Measurements from ENCODE around the gene AFAP1L1. TPM values are rescaled to one million over a fixed set of nuclear protein-coding genes. Genes with fewer than 3 reads are reported as not detected.

AFAP1L1 gene
- total and polyA plus RNA-seq, 9 of the 15 experiments (the other 6 are each of a cell fraction or from before 2014, with no cell fraction given), result 0.01 to 0.12 (median 0.03) TPM; not detected in 4

DNA sequence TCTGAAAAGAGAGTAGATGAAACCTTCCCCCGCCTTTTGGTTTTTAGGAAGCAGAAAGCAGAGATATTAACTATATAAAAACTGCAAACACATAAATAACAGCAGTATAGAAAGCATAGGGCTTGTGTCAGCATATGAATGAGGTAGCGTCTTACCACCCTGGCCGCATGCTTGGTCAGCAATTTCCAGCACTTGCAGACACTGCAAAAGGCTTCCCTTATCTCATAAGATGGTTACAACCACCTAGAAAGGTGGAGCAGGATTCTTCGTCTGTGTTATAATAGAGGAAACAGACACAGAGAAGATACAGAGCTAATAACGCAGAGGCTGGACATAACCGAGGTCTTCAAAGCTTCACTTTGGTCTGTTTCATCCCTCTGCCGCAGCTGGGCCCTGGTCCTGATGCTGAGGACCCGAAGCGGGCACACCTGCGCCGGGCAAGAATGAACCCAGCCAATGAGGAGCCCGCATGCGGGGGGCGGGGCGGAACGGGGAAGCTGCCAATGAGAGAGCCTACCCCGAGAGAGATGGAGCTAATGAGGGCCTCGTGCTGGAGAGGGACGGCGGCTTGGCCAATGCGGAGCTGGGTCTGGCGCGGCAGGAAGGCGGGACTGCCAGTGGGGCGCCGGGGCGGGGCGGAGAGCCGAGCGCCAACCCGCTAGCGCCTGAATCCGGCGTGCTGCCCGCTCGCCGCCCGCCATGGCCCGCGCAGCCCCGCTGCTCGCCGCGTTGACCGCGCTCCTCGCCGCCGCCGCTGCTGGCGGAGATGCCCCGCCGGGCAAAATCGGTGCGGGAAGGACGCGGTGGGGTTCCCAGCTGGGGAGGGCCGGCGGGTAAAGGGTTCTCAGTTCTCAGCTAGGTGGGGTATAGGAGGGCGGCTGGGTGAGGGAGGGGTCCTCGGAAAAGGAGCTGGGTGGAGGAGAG is 86.0 kb downstream of the AFAP1L1 start, which contains the start of gene PCYOX1L (continued):
- TF ChIP-seq NCOR1 (IDR thresholded peaks at IDR 0.05), result no peak
- no peak for TF ChIP-seq MEF2A (IDR thresholded peaks at IDR 0.05; ENCODE audit: control insufficient read depth, low read depth, low read length)
- no peak for TF ChIP-seq ZNF551 (CRISPR knock-in tag; IDR thresholded peaks at IDR 0.05)
- TF ChIP-seq GMEB1 (CRISPR knock-in tag; IDR thresholded peaks at IDR 0.05), result no peak
- TF ChIP-seq ATF2 (CRISPR knock-in tag; IDR thresholded peaks at IDR 0.05), result no peak
- no peak for TF ChIP-seq ZMIZ1 (IDR thresholded peaks at IDR 0.05; ENCODE audit: low read depth in 2 of 2, low read length in 2 of 2)
- no peak for TF ChIP-seq DNMT1 (IDR thresholded peaks at IDR 0.05)
- TF ChIP-seq, protein P1, sequence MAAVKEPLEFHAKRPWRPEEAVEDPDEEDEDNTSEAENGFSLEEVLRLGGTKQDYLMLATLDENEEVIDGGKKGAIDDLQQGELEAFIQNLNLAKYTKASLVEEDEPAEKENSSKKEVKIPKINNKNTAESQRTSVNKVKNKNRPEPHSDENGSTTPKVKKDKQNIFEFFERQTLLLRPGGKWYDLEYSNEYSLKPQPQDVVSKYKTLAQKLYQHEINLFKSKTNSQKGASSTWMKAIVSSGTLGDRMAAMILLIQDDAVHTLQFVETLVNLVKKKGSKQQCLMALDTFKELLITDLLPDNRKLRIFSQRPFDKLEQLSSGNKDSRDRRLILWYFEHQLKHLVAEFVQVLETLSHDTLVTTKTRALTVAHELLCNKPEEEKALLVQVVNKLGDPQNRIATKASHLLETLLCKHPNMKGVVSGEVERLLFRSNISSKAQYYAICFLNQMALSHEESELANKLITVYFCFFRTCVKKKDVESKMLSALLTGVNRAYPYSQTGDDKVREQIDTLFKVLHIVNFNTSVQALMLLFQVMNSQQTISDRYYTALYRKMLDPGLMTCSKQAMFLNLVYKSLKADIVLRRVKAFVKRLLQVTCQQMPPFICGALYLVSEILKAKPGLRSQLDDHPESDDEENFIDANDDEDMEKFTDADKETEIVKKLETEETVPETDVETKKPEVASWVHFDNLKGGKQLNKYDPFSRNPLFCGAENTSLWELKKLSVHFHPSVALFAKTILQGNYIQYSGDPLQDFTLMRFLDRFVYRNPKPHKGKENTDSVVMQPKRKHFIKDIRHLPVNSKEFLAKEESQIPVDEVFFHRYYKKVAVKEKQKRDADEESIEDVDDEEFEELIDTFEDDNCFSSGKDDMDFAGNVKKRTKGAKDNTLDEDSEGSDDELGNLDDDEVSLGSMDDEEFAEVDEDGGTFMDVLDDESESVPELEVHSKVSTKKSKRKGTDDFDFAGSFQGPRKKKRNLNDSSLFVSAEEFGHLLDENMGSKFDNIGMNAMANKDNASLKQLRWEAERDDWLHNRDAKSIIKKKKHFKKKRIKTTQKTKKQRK (IDR thresholded peaks at IDR 0.05; ENCODE audit: borderline replicate concordance, low read depth, low read length), result no peak; the same call in 1 of the 2 replicates
- no peak for TF ChIP-seq TCF15 (CRISPR knock-in tag; IDR thresholded peaks at IDR 0.05)
- TF ChIP-seq CREM (IDR thresholded peaks at IDR 0.05; ENCODE audit: low read depth), result peak; percentile 57
- TF ChIP-seq, protein P2, sequence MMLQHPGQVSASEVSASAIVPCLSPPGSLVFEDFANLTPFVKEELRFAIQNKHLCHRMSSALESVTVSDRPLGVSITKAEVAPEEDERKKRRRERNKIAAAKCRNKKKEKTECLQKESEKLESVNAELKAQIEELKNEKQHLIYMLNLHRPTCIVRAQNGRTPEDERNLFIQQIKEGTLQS (IDR thresholded peaks at IDR 0.05), result no peak; the same call in 1 of the 2 replicates
- TF ChIP-seq, protein P2 (CRISPR knock-in tag; conservative IDR thresholded peaks at IDR 0.05), result no peak
- TF ChIP-seq SREBF2 (CRISPR knock-in tag; IDR thresholded peaks at IDR 0.05), result no peak
- TF ChIP-seq KAT7 (CRISPR knock-in tag; IDR thresholded peaks at IDR 0.05; ENCODE audit: borderline replicate concordance), result peak; percentile 92; the same call in 1 of the 2 replicates

Data from K562 (cell line).